ENCODE measurements around the gene GYPB. TPM values are rescaled to one million over a fixed set of nuclear protein-coding genes. Genes with fewer than 3 reads are reported as not detected.
"Not testable (repeated sequence)": the region's sequence is repeated elsewhere in the genome, so short reads cannot be mapped to it uniquely, and the experiment has no call there.

Gene GYPB
- total and polyA plus RNA-seq, 2 donors (not counting 3 experiments of a cell fraction or from before 2014, with no cell fraction given), result not detected

DNA sequence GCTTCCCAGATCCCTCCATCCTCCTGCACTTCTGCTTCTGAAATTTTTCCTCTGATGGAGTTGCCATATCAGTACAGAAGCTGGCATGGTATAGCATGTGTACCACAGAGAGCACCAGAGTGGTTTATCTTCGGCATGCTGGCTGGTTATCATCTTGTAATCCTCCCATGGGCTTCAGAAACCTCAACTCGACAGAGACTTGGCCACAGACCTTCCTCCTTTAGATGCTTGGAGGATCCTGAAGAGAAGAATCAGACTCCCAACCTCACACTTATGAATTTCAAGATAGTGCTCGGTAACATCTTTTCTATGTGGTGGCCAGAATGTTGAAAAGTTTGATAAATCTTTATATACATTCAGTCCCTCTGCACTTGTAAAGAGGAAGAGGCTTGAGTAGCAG lies 63.9 kb downstream of the GYPB start:
- H3K9me1 ChIP-seq (replicated peaks; ENCODE audit: control insufficient read depth, extremely low read depth, insufficient read depth, low read length), result not testable (repeated sequence)

DNA sequence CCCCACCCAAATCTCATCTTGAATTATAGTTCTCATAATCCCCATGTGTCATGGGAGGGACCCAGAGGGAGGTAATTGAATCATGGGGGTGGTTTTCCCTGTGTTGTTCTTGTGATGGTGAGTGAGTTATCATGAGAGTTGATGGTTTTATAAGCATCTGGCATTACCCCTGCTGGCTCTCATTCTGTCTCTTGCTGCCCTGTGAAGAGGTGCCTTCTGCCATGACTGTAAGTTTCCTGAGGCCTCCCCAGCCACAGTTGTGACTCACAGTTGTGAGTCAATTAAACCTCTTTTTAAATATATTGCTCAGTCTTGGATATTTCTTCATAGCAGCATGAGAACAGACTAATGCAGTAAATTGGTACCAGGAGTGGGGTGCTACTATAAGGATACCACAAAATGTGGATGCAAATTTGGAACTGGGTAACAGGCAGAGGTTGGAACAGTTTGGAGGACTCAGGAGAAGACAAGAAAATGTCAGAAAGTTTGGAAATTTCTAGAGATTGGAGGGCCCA lies 67.7 kb downstream of the GYPB start:
- intact Hi-C loops (cut with micrococcal nuclease); H3K4me2 ChIP-seq (ENCODE audit: insufficient read depth, low read length); H2AFZ ChIP-seq (ENCODE audit: low read depth, low read length); H3K9me1 ChIP-seq (replicated peaks; ENCODE audit: control insufficient read depth, extremely low read depth, insufficient read depth, low read length); H3K4me3 ChIP-seq (replicated peaks in 1 of 3; ENCODE audit: insufficient read depth in 1 of 3, low read depth in 1 of 3, low read length in 3 of 3); H3K9me3 ChIP-seq (replicated peaks; ENCODE audit: control insufficient read depth, insufficient read depth, low read length); H3K9ac ChIP-seq (replicated peaks; ENCODE audit: extremely low read depth, insufficient read depth, low read length); H3K79me2 ChIP-seq (ENCODE audit: control insufficient read depth, insufficient read depth, low read length); DNase-seq (ENCODE audit: low read depth, low spot score); dilution Hi-C loops (cut with MboI; ENCODE audit: extremely low pct_ligation_motif_present, low sequenced_read_pairs); FAIRE-seq; H3K36me3 ChIP-seq (ENCODE audit: control insufficient read depth in 2 of 2, extremely low read depth in 1 of 2, insufficient read depth in 2 of 2, low read length in 2 of 2); BruUV-seq (replicated peaks); H4K20me1 ChIP-seq (replicated peaks; ENCODE audit: control insufficient read depth, extremely low read depth, insufficient read depth, low read length); H3K27ac ChIP-seq (ENCODE audit: insufficient read depth, low read depth, low read length); H3K27me3 ChIP-seq (ENCODE audit: control insufficient read depth in 2 of 2, insufficient read depth in 2 of 2, low read length in 2 of 2); CTCF ChIA-PET; H3K4me1 ChIP-seq (ENCODE audit: control insufficient read depth, extremely low read depth, insufficient read depth, low read length); POLR2A ChIA-PET: not testable (repeated sequence)

More for the DNA sequence above, 63.9 kb downstream of the GYPB start:
- DNase-seq (ENCODE audit: low read depth, low spot score); intact Hi-C loops (cut with micrococcal nuclease); POLR2A ChIA-PET; H3K4me2 ChIP-seq (ENCODE audit: insufficient read depth, low read length); H3K27ac ChIP-seq (ENCODE audit: insufficient read depth, low read depth, low read length); H2AFZ ChIP-seq (ENCODE audit: low read depth, low read length); H3K9me3 ChIP-seq (replicated peaks; ENCODE audit: control insufficient read depth, insufficient read depth, low read length); H3K9ac ChIP-seq (replicated peaks; ENCODE audit: extremely low read depth, insufficient read depth, low read length); BruUV-seq (replicated peaks); H3K27me3 ChIP-seq (ENCODE audit: control insufficient read depth in 2 of 2, insufficient read depth in 2 of 2, low read length in 2 of 2); H3K36me3 ChIP-seq (ENCODE audit: control insufficient read depth in 2 of 2, extremely low read depth in 1 of 2, insufficient read depth in 2 of 2, low read length in 2 of 2); H3K4me1 ChIP-seq (ENCODE audit: control insufficient read depth, extremely low read depth, insufficient read depth, low read length); dilution Hi-C loops (cut with MboI; ENCODE audit: extremely low pct_ligation_motif_present, low sequenced_read_pairs); CTCF ChIA-PET; H4K20me1 ChIP-seq (replicated peaks; ENCODE audit: control insufficient read depth, extremely low read depth, insufficient read depth, low read length); H3K4me3 ChIP-seq (replicated peaks in 1 of 3; ENCODE audit: insufficient read depth in 1 of 3, low read depth in 1 of 3, low read length in 3 of 3); H3K79me2 ChIP-seq (ENCODE audit: control insufficient read depth, insufficient read depth, low read length); FAIRE-seq: not testable (repeated sequence)

DNA sequence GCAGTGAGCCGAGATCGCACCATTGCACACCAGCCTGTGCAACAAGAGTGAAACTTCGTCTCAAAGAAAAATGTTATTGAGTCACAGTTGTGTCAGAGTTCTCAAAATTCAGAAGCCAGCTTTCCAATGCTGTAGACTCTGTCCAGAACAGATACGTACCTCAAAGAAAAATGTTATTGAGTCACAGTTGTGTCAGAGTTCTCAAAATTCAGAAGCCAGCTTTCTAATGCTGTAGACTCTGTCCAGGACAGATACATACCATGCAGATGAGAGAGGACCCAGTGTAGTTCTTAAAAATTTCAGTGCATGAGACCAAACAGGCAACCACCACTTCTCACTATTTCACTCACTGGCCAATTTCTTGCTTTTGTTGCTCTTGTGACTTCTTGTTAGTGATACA lies 68.2 kb downstream of the GYPB start:
- not testable (repeated sequence) for FAIRE-seq; H3K27me3 ChIP-seq (ENCODE audit: control insufficient read depth in 2 of 2, insufficient read depth in 2 of 2, low read length in 2 of 2)

DNA sequence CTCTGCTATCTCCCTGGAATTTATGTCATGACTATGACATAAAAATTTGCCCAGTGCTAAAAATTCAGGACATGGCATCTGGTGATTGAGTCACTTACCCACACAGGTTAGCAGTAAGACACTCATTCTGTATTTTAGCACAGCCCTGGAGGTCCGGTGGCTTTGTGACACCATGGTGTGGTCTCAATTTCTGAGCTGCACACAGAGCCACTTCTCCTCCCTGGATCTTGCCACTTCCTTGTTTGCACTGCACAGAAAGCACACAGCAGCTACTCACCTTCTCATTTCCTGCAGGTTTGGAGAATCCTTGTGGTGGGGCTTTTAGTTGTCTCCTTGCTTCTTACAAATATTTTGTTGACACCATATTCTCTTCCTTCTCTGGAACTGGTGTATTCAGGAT lies 69.0 kb downstream of the GYPB start:
- H3K4me1 ChIP-seq (ENCODE audit: control insufficient read depth, extremely low read depth, insufficient read depth, low read length); DNase-seq (ENCODE audit: low read depth, low spot score); H3K36me3 ChIP-seq (ENCODE audit: control insufficient read depth in 2 of 2, extremely low read depth in 1 of 2, insufficient read depth in 2 of 2, low read length in 2 of 2); H3K9me1 ChIP-seq (replicated peaks; ENCODE audit: control insufficient read depth, extremely low read depth, insufficient read depth, low read length); H3K9me3 ChIP-seq (replicated peaks; ENCODE audit: control insufficient read depth, insufficient read depth, low read length); H2AFZ ChIP-seq (ENCODE audit: low read depth, low read length); CTCF ChIA-PET; intact Hi-C loops (cut with micrococcal nuclease); H3K27me3 ChIP-seq (ENCODE audit: control insufficient read depth in 2 of 2, insufficient read depth in 2 of 2, low read length in 2 of 2); H3K9ac ChIP-seq (replicated peaks; ENCODE audit: extremely low read depth, insufficient read depth, low read length); H3K4me3 ChIP-seq (replicated peaks in 1 of 3; ENCODE audit: insufficient read depth in 1 of 3, low read depth in 1 of 3, low read length in 3 of 3); H3K79me2 ChIP-seq (ENCODE audit: control insufficient read depth, insufficient read depth, low read length); POLR2A ChIA-PET; BruUV-seq (replicated peaks); FAIRE-seq; H3K4me2 ChIP-seq (ENCODE audit: insufficient read depth, low read length); H4K20me1 ChIP-seq (replicated peaks; ENCODE audit: control insufficient read depth, extremely low read depth, insufficient read depth, low read length); dilution Hi-C loops (cut with MboI; ENCODE audit: extremely low pct_ligation_motif_present, low sequenced_read_pairs); H3K27ac ChIP-seq (ENCODE audit: insufficient read depth, low read depth, low read length): not testable (repeated sequence)

More for the DNA sequence above, 68.2 kb downstream of the GYPB start:
- intact Hi-C loops (cut with micrococcal nuclease); CTCF ChIA-PET; H3K79me2 ChIP-seq (ENCODE audit: control insufficient read depth, insufficient read depth, low read length); H3K4me2 ChIP-seq (ENCODE audit: insufficient read depth, low read length); H3K9me1 ChIP-seq (replicated peaks; ENCODE audit: control insufficient read depth, extremely low read depth, insufficient read depth, low read length); H3K4me1 ChIP-seq (ENCODE audit: control insufficient read depth, extremely low read depth, insufficient read depth, low read length); dilution Hi-C loops (cut with MboI; ENCODE audit: extremely low pct_ligation_motif_present, low sequenced_read_pairs); H3K4me3 ChIP-seq (replicated peaks in 1 of 3; ENCODE audit: insufficient read depth in 1 of 3, low read depth in 1 of 3, low read length in 3 of 3); H3K9ac ChIP-seq (replicated peaks; ENCODE audit: extremely low read depth, insufficient read depth, low read length); H3K9me3 ChIP-seq (replicated peaks; ENCODE audit: control insufficient read depth, insufficient read depth, low read length); H4K20me1 ChIP-seq (replicated peaks; ENCODE audit: control insufficient read depth, extremely low read depth, insufficient read depth, low read length); BruUV-seq (replicated peaks); DNase-seq (ENCODE audit: low read depth, low spot score); POLR2A ChIA-PET; H3K36me3 ChIP-seq (ENCODE audit: control insufficient read depth in 2 of 2, extremely low read depth in 1 of 2, insufficient read depth in 2 of 2, low read length in 2 of 2); H2AFZ ChIP-seq (ENCODE audit: low read depth, low read length); H3K27ac ChIP-seq (ENCODE audit: insufficient read depth, low read depth, low read length): not testable (repeated sequence)
